ENCODE measurements around the gene TAS2R4.

- TF ChIP-seq REST (IDR thresholded peaks at IDR 0.05; ENCODE audit: borderline replicate concordance) (no peak), POLR2AphosphoS5 (IDR thresholded peaks at IDR 0.05) (no peak), EZH2 (IDR thresholded peaks at IDR 0.05; ENCODE audit: borderline replicate concordance, insufficient read depth, low read length, poor library complexity, severe bottlenecking) (no peak), MXI1 (conservative IDR thresholded peaks at IDR 0.05; ENCODE audit: poor library complexity, severe bottlenecking) (no peak), EP300 (conservative IDR thresholded peaks at IDR 0.05; ENCODE audit: poor library complexity, severe bottlenecking) (no peak), RAD21 (conservative IDR thresholded peaks at IDR 0.05) (no peak)
- TF ChIP-seq, protein P1, sequence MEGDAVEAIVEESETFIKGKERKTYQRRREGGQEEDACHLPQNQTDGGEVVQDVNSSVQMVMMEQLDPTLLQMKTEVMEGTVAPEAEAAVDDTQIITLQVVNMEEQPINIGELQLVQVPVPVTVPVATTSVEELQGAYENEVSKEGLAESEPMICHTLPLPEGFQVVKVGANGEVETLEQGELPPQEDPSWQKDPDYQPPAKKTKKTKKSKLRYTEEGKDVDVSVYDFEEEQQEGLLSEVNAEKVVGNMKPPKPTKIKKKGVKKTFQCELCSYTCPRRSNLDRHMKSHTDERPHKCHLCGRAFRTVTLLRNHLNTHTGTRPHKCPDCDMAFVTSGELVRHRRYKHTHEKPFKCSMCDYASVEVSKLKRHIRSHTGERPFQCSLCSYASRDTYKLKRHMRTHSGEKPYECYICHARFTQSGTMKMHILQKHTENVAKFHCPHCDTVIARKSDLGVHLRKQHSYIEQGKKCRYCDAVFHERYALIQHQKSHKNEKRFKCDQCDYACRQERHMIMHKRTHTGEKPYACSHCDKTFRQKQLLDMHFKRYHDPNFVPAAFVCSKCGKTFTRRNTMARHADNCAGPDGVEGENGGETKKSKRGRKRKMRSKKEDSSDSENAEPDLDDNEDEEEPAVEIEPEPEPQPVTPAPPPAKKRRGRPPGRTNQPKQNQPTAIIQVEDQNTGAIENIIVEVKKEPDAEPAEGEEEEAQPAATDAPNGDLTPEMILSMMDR (IDR thresholded peaks at IDR 0.05; ENCODE audit: poor library complexity, severe bottlenecking), result no peak
These were observed 47.5 kb upstream of the TAS2R4 start for GRCh38 chr7:141729020-141729419.
